ENCODE measurements around the gene THG1L.

The THG1L gene

GRCh38 chr5:157761690-157762621 is 30.7 kb downstream of the THG1L start:
- DNase-seq, result peak; percentile 18

DNA sequence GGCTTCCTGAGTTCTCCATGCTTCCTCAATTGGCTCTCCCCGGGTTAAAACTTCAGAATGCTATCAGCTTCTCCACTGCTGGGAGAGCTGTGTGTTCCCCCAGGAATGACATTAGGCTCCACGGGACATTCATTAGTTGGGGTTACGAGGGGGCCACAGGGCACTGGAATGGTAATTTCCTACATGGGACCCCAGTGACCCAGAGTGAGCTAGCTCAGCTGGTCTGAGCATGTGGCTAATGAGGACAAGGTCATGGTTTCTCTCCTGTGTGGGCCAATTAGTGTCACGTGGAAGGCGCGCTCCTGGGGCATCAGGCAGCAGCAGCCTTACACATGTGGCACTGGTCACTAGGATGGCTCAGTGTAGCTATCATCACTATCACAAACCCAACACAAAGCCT is 33.3 kb downstream of the THG1L start:
- no peak for DNase-seq

- DNase-seq, result no peak
Observed at GRCh38 chr5:157766442-157766841, 35.2 kb downstream of the THG1L start.

- no peak for DNase-seq
Observed at GRCh38 chr5:157766902-157767301, 35.7 kb downstream of the THG1L start.

DNA sequence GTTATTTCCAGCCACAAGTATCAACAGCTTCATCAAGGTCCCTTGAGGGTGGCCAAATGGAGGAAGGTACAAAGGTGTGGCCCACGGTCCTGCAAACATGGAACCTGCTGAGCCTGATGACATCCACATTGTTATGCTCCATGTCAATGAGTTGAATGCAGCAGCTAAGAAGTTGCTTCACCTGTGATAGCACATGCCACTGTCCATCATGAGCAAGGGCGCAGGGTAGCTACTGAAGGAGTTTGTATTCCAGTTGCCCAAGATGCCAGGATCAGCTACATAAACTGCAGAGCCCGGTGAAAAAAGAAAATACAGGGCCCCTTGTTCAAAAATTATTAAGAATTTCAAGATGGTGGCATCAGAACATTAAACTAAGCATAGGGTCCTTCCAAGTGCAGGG is 36.5 kb downstream of the THG1L start:
- no peak for DNase-seq

- no peak for DNase-seq
Observed at GRCh38 chr5:157770665-157771064, 39.4 kb downstream of the THG1L start.

GRCh38 chr5:157772127-157772526 is 40.9 kb downstream of the THG1L start:
- DNase-seq, result no peak

- peak; percentile 69 for DNase-seq
Observed at GRCh38 chr5:157778121-157778805, 47.0 kb downstream of the THG1L start.

DNA sequence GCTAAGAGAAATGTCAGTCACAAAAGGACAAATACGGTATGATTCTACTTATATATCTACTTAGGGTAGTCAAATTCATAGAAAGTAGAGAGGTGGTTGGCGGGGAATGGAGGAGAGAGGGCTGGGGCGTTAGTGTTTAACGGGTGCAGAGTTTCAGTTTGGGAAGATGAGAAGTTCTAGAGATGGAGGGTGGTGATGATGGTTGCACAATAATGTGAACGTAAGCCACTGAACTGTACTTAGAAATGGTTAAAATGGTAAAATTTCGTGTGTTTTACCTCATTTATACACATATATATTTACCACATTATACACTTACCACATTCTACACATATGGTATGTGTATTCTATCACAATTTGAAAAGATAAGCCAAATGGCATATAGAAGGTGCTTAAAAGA is 48.0 kb downstream of the THG1L start:
- DNase-seq, result no peak

DNA sequence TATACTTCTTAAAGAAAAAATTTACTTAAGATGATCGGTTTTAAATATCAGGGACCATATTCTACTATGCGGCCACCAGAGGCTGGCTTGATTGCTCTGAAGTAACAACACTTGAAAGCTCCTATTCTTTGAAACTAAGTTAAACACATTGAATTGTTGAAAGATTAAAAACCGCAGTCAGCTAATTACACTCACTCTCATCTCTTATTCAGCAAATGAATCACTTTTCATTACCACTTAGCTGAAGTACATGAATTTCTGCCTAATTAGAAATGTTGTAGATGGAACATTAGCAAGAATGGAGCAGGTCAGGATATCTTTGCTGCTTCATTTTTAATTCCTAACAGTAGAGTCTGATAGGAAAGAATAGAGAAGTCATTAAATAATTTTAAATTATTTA is 54.6 kb downstream of the THG1L start:
- DNase-seq, result peak; percentile 37
